ENCODE measurements around the gene RALGAPA1. TPM values are rescaled to one million over a fixed set of nuclear protein-coding genes. Genes with fewer than 3 reads are reported as not detected.
"Not testable (repeated sequence)": the region's sequence is repeated elsewhere in the genome, so short reads cannot be mapped to it uniquely, and the experiment has no call there.

Gene RALGAPA1
- polyA plus RNA-seq, 3 donors = 8.3 to 12.1 (median 11.4) TPM

GRCh38 chr14:35779368-35779767 is 29.7 kb downstream of the RALGAPA1 start:
- 97 to 98% (median 98%) methylated on average over 3 of the region's 3 CpGs for WGBS, 3 donors
- H3K27ac ChIP-seq (ENCODE audit: low read depth, low read length) = no peak overlapping the region

GRCh38 chr14:35777550-35777949 is 31.5 kb downstream of the RALGAPA1 start:
- WGBS, 3 donors = 94 to 98% (median 97%) methylated on average over 5 of the region's 5 CpGs

GRCh38 chr14:35776823-35777222 is 32.3 kb downstream of the RALGAPA1 start:
- H3K27ac ChIP-seq (ENCODE audit: low read depth, low read length) = no peak overlapping the region
- WGBS, 3 donors = 91 to 94% (median 93%) methylated on average over 4 of the region's 4 CpGs

More at GRCh38 chr14:35777550-35777949, 31.5 kb downstream of the RALGAPA1 start:
- not testable (repeated sequence) for H3K27ac ChIP-seq (ENCODE audit: low read depth, low read length)

GRCh38 chr14:35776085-35776484 is 33.0 kb downstream of the RALGAPA1 start:
- WGBS, 3 donors = 84 to 99% (median 96%) methylated on average over 5 of the region's 5 CpGs
- H3K27ac ChIP-seq (ENCODE audit: low read depth, low read length) = not testable (repeated sequence)

GRCh38 chr14:35766700-35767082 is 42.4 kb downstream of the RALGAPA1 start:
- WGBS, 3 donors = 79 to 88% (median 83%) methylated on average over 2 of the region's 2 CpGs
- H3K27ac ChIP-seq (ENCODE audit: low read depth, low read length) = no peak overlapping the region

GRCh38 chr14:35766036-35766699 is 42.9 kb downstream of the RALGAPA1 start:
- 88 to 94% (median 90%) methylated on average over 5 of the region's 5 CpGs for WGBS, 3 donors
- H3K27ac ChIP-seq (ENCODE audit: low read depth, low read length) = no peak overlapping the region

GRCh38 chr14:35761922-35762321 is 47.2 kb downstream of the RALGAPA1 start:
- no peak overlapping the region for H3K27ac ChIP-seq (ENCODE audit: low read depth, low read length)
- 87 to 95% (median 92%) methylated on average over 4 of the region's 4 CpGs for WGBS, 3 donors

DNA sequence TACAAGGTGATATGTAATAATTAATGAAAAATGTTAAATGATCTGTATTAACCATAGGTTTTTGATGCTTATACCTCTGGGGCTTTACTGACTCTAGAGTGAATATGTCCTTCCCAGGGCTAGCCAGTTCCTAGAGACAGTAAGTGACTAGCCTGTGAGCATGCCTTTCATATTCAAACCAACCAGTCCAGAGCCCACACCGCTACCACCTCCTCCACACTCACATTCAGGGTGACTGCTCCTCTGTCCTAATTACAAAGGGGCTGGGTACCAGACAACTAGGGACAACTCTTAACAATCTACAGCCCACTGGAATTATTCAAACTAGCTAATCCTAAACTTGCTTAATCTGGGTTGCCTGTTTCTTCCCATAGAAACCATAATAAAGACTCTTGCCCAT is 49.0 kb downstream of the RALGAPA1 start:
- 100% methylated on average over 1 of the region's 1 CpG for WGBS, 3 donors
- no peak overlapping the region for H3K27ac ChIP-seq (ENCODE audit: low read depth, low read length)

DNA sequence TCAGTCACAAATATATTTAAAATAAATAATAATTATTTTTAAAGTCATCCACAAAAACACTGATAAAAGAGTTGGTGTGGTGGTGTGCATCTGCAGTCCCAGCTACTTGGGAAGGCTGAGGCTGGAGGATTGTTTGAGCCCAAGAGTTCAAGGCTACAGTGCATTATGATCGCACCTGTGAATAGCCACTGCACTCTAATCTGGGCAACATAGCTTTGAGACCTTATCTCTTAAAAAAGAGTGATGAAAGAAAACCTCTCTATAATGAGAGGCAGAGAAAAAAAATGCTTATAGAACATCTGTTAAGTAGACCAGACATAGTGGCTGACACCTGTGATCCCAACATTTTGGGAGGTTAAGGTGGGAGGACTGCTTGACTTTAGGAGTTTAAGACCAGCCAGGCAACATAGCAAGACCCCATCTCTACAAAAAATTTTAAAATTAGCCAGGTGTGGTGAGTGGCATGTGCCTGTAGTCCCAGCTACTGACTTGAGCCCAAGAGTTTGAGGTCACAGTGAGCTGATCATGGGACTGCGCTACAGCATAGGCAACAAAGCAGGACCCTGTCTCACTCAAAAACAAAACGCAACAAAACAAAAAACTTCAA is 50.5 kb downstream of the RALGAPA1 start:
- no peak overlapping the region for H3K27ac ChIP-seq (ENCODE audit: low read depth, low read length)
- WGBS, 3 donors = 81 to 98% (median 97%) methylated on average over 3 of the region's 3 CpGs

GRCh38 chr14:35754671-35755070 is 54.4 kb downstream of the RALGAPA1 start:
- no peak overlapping the region for H3K27ac ChIP-seq (ENCODE audit: low read depth, low read length)

DNA sequence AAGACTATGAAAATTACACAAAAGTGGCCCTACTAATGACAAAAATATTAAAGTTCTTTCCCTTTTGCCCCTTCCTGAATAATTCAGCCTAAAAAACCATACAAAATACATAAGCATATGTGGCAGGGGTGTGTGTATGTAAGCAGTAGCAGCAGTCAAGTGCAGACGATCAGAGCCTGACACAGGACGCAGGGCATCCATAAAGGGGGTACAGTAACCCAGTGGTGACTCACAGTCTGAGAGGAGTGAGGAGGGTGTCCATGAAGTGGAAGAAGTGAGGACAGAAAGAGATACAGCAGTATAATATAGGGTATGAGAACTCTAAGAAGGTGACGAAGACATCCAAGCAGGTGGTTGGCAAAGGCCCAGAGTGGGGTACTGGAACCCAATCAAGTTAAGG is 56.7 kb downstream of the RALGAPA1 start:
- H3K27ac ChIP-seq (ENCODE audit: low read depth, low read length) = no peak overlapping the region
- 89 to 93% (median 92%) methylated on average over 3 of the region's 3 CpGs for WGBS, 3 donors

DNA sequence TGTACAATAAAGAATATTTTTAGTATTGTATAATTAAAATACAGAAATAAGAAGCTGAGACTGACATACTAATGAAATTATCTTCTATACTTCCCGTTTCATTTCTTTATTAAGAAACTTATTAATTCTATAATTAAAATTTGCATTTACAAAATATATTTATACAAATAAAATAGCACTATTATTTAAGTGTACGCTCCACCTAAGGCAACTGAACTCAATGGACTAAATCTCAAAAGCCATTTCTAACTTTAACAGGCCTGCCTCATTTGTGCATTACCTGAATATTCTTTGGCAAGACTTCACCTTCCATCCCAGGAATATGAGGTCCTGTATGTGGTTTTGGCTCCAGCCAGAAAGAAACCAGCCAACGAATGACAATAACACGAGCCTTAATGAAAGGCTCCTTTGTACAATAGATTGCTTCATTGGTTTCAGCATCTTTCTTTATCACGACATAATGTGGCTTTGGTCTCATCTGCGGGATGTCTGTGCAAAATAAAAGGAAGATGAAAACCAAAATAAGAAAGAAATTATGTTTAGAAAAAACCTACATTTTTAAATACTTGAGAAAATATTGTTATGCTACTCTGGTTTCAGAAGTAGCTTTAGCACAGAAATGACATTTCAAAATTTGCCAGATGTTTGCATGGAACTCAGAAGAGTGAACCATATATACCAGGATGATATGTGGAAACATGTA is 58.7 kb downstream of the RALGAPA1 start:
- 84 to 95% (median 93%) methylated on average over 4 to 6 of the region's 6 CpGs for WGBS, 3 donors
- no peak overlapping the region for H3K27ac ChIP-seq (ENCODE audit: low read depth, low read length)

DNA sequence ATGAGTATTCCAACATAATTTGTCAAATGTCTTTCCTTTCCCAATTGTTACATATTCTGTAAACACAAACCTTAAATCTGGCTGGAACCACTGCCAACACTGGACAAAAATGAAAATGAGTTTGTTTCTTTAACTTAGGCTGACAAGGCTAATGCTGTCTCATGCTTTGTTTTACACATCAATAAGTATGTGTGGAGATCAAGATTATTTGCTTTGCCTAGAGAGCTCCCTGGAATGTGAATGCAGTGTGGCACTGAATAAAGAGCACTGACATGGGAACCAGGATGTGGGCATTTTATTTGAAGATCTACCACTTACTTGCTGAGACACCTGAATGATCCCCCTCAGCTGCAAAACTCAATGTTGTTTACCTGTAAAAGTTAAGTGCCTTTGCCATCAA is 61.7 kb downstream of the RALGAPA1 start:
- H3K27ac ChIP-seq (ENCODE audit: low read depth, low read length) = no peak overlapping the region

GRCh38 chr14:35742442-35742841 is 66.7 kb downstream of the RALGAPA1 start:
- 95 to 100% (median 97%) methylated on average over 1 of the region's 1 CpG for WGBS, 3 donors

DNA sequence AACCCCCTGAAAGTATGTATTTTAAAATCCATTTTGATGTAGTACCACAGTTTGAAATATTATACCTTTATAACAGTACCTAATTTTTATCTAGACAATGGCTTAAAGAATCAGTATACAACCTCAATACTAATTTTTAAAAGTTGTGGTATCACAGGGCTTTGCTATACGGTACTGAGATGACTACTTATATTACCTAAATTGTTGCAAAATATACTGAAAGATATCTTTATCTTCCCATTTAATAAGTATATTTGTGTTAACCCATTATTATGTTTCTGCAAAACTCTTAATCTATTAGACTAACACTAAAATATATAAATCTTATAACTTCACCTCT is 67.1 kb downstream of the RALGAPA1 start:
- WGBS, 3 donors = 83 to 90% (median 86%) methylated on average over 1 of the region's 1 CpG
- no peak overlapping the region for H3K27ac ChIP-seq (ENCODE audit: low read depth, low read length)

More at GRCh38 chr14:35742442-35742841, 66.7 kb downstream of the RALGAPA1 start:
- H3K27ac ChIP-seq (ENCODE audit: low read depth, low read length) = no peak overlapping the region

- WGBS, 3 donors = 92 to 94% (median 93%) methylated on average over 3 of the region's 3 CpGs
- H3K27ac ChIP-seq (ENCODE audit: low read depth, low read length) = no peak overlapping the region
These were observed 67.6 kb downstream of the RALGAPA1 start for GRCh38 chr14:35741345-35742031.

- 95 to 100% (median 96%) methylated on average over 1 of the region's 1 CpG for WGBS, 3 donors
- no peak overlapping the region for H3K27ac ChIP-seq (ENCODE audit: low read depth, low read length)
These were observed 68.9 kb downstream of the RALGAPA1 start for GRCh38 chr14:35740215-35740614.

DNA sequence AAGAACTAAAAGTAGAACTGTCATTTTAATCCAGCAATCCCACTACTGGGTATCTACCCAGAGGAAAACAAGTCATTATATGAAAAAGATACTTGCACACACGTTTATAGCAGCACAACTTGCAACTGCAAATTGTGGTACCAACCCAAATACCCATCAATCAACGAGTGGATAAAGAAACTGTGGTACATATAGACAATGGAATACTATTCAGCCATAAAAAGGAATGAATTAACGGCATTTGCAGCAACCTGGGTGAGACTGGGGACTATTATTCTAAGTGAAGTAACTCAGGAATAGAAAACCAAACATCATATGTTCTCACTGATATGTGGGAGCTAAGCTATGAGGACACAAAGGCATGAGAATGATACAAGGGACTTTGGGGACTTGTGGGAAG is 73.9 kb downstream of the RALGAPA1 start:
- not testable (repeated sequence) for H3K27ac ChIP-seq (ENCODE audit: low read depth, low read length)

DNA sequence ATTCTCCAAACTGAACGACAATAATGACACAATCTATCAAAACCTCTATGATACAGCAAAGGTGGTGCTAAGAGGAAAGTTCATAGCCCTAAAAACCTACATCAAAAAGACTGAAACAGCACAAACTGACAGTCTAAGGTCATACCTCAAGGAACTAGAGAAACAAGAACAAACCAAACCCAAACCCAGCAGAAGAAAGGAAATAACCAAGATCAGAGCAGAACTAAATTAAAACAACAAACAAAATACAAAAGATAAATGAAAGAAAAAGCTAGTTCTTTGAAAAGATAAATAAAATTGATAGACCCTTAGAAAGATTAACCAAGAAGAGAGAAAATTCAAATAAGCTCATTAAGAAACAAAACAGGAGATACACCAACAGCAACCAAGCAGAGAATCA is 75.6 kb downstream of the RALGAPA1 start:
- not testable (repeated sequence) for H3K27ac ChIP-seq (ENCODE audit: low read depth, low read length)
- WGBS, 3 donors = 88 to 100% (median 95%) methylated on average over 1 of the region's 1 CpG

More for the DNA sequence above, 73.9 kb downstream of the RALGAPA1 start:
- WGBS, 3 donors = 94 to 95% (median 95%) methylated on average over 3 of the region's 3 CpGs

All from adipose tissue (tissue), 3 donors.